NB4 (cell line): ENCODE results near the gene CCBE1.

Source experiments
- POLR2A ChIP-seq: IDR thresholded peaks from 2 replicates; pipeline ENCODE4 v1.6.1; 2011; ENCODE audit warnings: mild to moderate bottlenecking; ENCODE audit not compliant: insufficient read length; ENCODE audit errors: extremely low read depth
- TF ChIP-seq, protein P1 (sequence below): IDR thresholded peaks from one replicate; pipeline ENCODE4 v1.5.1; 2012; ENCODE audit warnings: low read depth, low read length

- TF ChIP-seq, protein P1, sequence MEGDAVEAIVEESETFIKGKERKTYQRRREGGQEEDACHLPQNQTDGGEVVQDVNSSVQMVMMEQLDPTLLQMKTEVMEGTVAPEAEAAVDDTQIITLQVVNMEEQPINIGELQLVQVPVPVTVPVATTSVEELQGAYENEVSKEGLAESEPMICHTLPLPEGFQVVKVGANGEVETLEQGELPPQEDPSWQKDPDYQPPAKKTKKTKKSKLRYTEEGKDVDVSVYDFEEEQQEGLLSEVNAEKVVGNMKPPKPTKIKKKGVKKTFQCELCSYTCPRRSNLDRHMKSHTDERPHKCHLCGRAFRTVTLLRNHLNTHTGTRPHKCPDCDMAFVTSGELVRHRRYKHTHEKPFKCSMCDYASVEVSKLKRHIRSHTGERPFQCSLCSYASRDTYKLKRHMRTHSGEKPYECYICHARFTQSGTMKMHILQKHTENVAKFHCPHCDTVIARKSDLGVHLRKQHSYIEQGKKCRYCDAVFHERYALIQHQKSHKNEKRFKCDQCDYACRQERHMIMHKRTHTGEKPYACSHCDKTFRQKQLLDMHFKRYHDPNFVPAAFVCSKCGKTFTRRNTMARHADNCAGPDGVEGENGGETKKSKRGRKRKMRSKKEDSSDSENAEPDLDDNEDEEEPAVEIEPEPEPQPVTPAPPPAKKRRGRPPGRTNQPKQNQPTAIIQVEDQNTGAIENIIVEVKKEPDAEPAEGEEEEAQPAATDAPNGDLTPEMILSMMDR, result no peak
- no peak for TF ChIP-seq POLR2A
These were observed 77.4 kb downstream of the CCBE1 start for GRCh38 chr18:59619816-59620215.
